Fibroblast of skin of abdomen (primary cell): ENCODE results near the gene GARNL3.

ENCODE experiments used
- DNase-seq: peaks from one replicate; pipeline ENCODE4 v3.0.0-alpha.2; 2013

Gene GARNL3

GRCh38 chr9:127277770-127278169, 13.2 kb downstream of the GARNL3 start:
- no peak for DNase-seq

GRCh38 chr9:127278372-127278771, 13.8 kb downstream of the GARNL3 start:
- no peak for DNase-seq

GRCh38 chr9:127279717-127280285, 15.2 kb downstream of the GARNL3 start:
- no peak for DNase-seq

- DNase-seq: no peak
Measured at GRCh38 chr9:127280880-127281660, 16.5 kb downstream of the GARNL3 start.

- no peak for DNase-seq
Measured at GRCh38 chr9:127281891-127282290, 17.3 kb downstream of the GARNL3 start.

GRCh38 chr9:127282611-127283010, 18.0 kb downstream of the GARNL3 start:
- no peak for DNase-seq

- DNase-seq: no peak
Measured at GRCh38 chr9:127283135-127283534, 18.6 kb downstream of the GARNL3 start.

- DNase-seq: peak; percentile 38
Measured at GRCh38 chr9:127283917-127284497, 19.4 kb downstream of the GARNL3 start.

GRCh38 chr9:127285965-127286364, 21.4 kb downstream of the GARNL3 start:
- no peak for DNase-seq

GRCh38 chr9:127290561-127291065, 26.0 kb downstream of the GARNL3 start:
- DNase-seq: no peak

GRCh38 chr9:127291246-127291778, 26.7 kb downstream of the GARNL3 start:
- no peak for DNase-seq

GRCh38 chr9:127292415-127292814, 27.8 kb downstream of the GARNL3 start:
- no peak for DNase-seq

GRCh38 chr9:127293328-127293727, 28.8 kb downstream of the GARNL3 start:
- DNase-seq: no peak

- no peak for DNase-seq
Measured at GRCh38 chr9:127293767-127294166, 29.2 kb downstream of the GARNL3 start.

- no peak for DNase-seq
Measured at GRCh38 chr9:127295005-127295404, 30.4 kb downstream of the GARNL3 start.

- no peak for DNase-seq
Measured at GRCh38 chr9:127300886-127301447, 36.4 kb downstream of the GARNL3 start.

GRCh38 chr9:127303830-127304229, 39.3 kb downstream of the GARNL3 start:
- no peak for DNase-seq

GRCh38 chr9:127305206-127305837, 40.7 kb downstream of the GARNL3 start:
- DNase-seq: no peak

GRCh38 chr9:127305838-127306226, 41.3 kb downstream of the GARNL3 start:
- DNase-seq: no peak

GRCh38 chr9:127307802-127308201, 43.2 kb downstream of the GARNL3 start:
- no peak for DNase-seq

GRCh38 chr9:127308652-127309434, 44.3 kb downstream of the GARNL3 start:
- peak; percentile 43 for DNase-seq

- no peak for DNase-seq
Measured at GRCh38 chr9:127309715-127310114, 45.1 kb downstream of the GARNL3 start.
